ENCODE measurements around the gene MPRIP.
"Not testable (repeated sequence)": the region's sequence is repeated elsewhere in the genome, so short reads cannot be mapped to it uniquely, and the experiment has no call there.

MPRIP gene

GRCh38 chr17:17134957-17135333, 92.7 kb downstream of the MPRIP start:
- ATAC-seq (ENCODE audit: insufficient read depth, low read depth), result no peak
- no peaks in the 10 kb centered on the region for H3K9me3 ChIP-seq (ENCODE audit: insufficient read depth, low read length, severe bottlenecking)
- H3K4me2 ChIP-seq (ENCODE audit: insufficient read depth, low read length), result no peak overlapping the region
- no peak overlapping the region for H3K9ac ChIP-seq (ENCODE audit: low read depth, low read length)
- no peaks in the 10 kb centered on the region for H3K79me2 ChIP-seq (ENCODE audit: insufficient read depth, low read length)
- H3K27ac ChIP-seq (ENCODE audit: low read length), result no peak overlapping the region
- DNase-seq, result no peak
- H2AFZ ChIP-seq (ENCODE audit: low read depth, low read length), result no peak overlapping the region
- H3K4me3 ChIP-seq (ENCODE audit: low read depth in 1 of 2, low read length in 2 of 2), result no peak overlapping the region
- TF ChIP-seq CTCF (IDR thresholded peaks at IDR 0.05; ENCODE audit: borderline replicate concordance, extremely low read depth, low read length, poor library complexity, severe bottlenecking) (no peak), EZH2 (IDR thresholded peaks at IDR 0.05; ENCODE audit: borderline replicate concordance, low read depth, low read length, severe bottlenecking) (no peak)
- H3K36me3 ChIP-seq (ENCODE audit: insufficient read depth, low read length), result peaks cover 94% of the 10 kb centered on the region
- H3K4me1 ChIP-seq (ENCODE audit: insufficient read depth, low read length), result no peaks in the 10 kb centered on the region
- no peaks in the 10 kb centered on the region for H3K27me3 ChIP-seq (ENCODE audit: insufficient read depth, low read length, poor library complexity)
- peaks cover 29% of the 10 kb centered on the region for H4K20me1 ChIP-seq (ENCODE audit: insufficient read depth, low read length)

GRCh38 chr17:17136221-17136620, 94.0 kb downstream of the MPRIP start:
- Histone ChIP-seq H4K20me1 (ENCODE audit: insufficient read depth, low read length) (peaks cover 27% of the 10 kb centered on the region), H3K36me3 (ENCODE audit: insufficient read depth, low read length) (peaks cover 94% of the 10 kb centered on the region)
- not testable (repeated sequence) for H3K27me3 ChIP-seq (ENCODE audit: insufficient read depth, low read length, poor library complexity); H3K4me2 ChIP-seq (ENCODE audit: insufficient read depth, low read length); H3K4me3 ChIP-seq (ENCODE audit: low read depth in 1 of 2, low read length in 2 of 2); DNase-seq; H3K27ac ChIP-seq (ENCODE audit: low read length); H3K9me3 ChIP-seq (ENCODE audit: insufficient read depth, low read length, severe bottlenecking); H3K79me2 ChIP-seq (ENCODE audit: insufficient read depth, low read length); ATAC-seq (ENCODE audit: insufficient read depth, low read depth); H3K4me1 ChIP-seq (ENCODE audit: insufficient read depth, low read length); H2AFZ ChIP-seq (ENCODE audit: low read depth, low read length); H3K9ac ChIP-seq (ENCODE audit: low read depth, low read length)

GRCh38 chr17:17137731-17138585, 95.7 kb downstream of the MPRIP start:
- ATAC-seq (ENCODE audit: insufficient read depth, low read depth) (no peak), DNase-seq (no peak)
- Histone ChIP-seq H3K4me2 (ENCODE audit: insufficient read depth, low read length) (no peak overlapping the region), H3K36me3 (ENCODE audit: insufficient read depth, low read length) (peaks cover 94% of the 10 kb centered on the region), H2AFZ (ENCODE audit: low read depth, low read length) (no peak overlapping the region), H4K20me1 (ENCODE audit: insufficient read depth, low read length) (peaks cover 19% of the 10 kb centered on the region), H3K4me3 (ENCODE audit: low read depth in 1 of 2, low read length in 2 of 2) (no peak overlapping the region), H3K9me3 (ENCODE audit: insufficient read depth, low read length, severe bottlenecking) (no peaks in the 10 kb centered on the region), H3K27ac (ENCODE audit: low read length) (no peak overlapping the region), H3K9ac (ENCODE audit: low read depth, low read length) (no peak overlapping the region), H3K79me2 (ENCODE audit: insufficient read depth, low read length) (no peaks in the 10 kb centered on the region), H3K4me1 (ENCODE audit: insufficient read depth, low read length) (no peaks in the 10 kb centered on the region), H3K27me3 (ENCODE audit: insufficient read depth, low read length, poor library complexity) (no peaks in the 10 kb centered on the region)
- no peak for TF ChIP-seq CTCF (IDR thresholded peaks at IDR 0.05; ENCODE audit: borderline replicate concordance, extremely low read depth, low read length, poor library complexity, severe bottlenecking)
- no peak for TF ChIP-seq EZH2 (IDR thresholded peaks at IDR 0.05; ENCODE audit: borderline replicate concordance, low read depth, low read length, severe bottlenecking)

- Histone ChIP-seq H3K9ac (ENCODE audit: low read depth, low read length) (no peak overlapping the region), H3K27ac (ENCODE audit: low read length) (no peak overlapping the region), H3K36me3 (ENCODE audit: insufficient read depth, low read length) (peaks cover 96% of the 10 kb centered on the region), H3K79me2 (ENCODE audit: insufficient read depth, low read length) (no peaks in the 10 kb centered on the region), H3K4me1 (ENCODE audit: insufficient read depth, low read length) (no peaks in the 10 kb centered on the region), H3K9me3 (ENCODE audit: insufficient read depth, low read length, severe bottlenecking) (no peaks in the 10 kb centered on the region), H2AFZ (ENCODE audit: low read depth, low read length) (no peak overlapping the region), H3K4me2 (ENCODE audit: insufficient read depth, low read length) (no peak overlapping the region), H3K4me3 (ENCODE audit: low read depth in 1 of 2, low read length in 2 of 2) (no peak overlapping the region), H3K27me3 (ENCODE audit: insufficient read depth, low read length, poor library complexity) (no peaks in the 10 kb centered on the region), H4K20me1 (ENCODE audit: insufficient read depth, low read length) (peaks cover 16% of the 10 kb centered on the region)
- no peak for TF ChIP-seq CTCF (IDR thresholded peaks at IDR 0.05; ENCODE audit: borderline replicate concordance, extremely low read depth, low read length, poor library complexity, severe bottlenecking)
- TF ChIP-seq EZH2 (IDR thresholded peaks at IDR 0.05; ENCODE audit: borderline replicate concordance, low read depth, low read length, severe bottlenecking), result no peak
- ATAC-seq (ENCODE audit: insufficient read depth, low read depth), result no peak
- DNase-seq, result no peak
These were observed 97.8 kb downstream of the MPRIP start for GRCh38 chr17:17139972-17140589.

Measured in DND-41 (cell line).